GM19099 (cell line): ENCODE measurements around the gene GMCL1.

ENCODE experiments used
- POLR2A ChIP-seq: IDR thresholded peaks from 3 replicates; pipeline ENCODE4 v1.6.1; 2011; ENCODE audit warnings: low read depth; ENCODE audit not compliant: insufficient read length; ENCODE audit errors: extremely low read depth

The GMCL1 gene

DNA sequence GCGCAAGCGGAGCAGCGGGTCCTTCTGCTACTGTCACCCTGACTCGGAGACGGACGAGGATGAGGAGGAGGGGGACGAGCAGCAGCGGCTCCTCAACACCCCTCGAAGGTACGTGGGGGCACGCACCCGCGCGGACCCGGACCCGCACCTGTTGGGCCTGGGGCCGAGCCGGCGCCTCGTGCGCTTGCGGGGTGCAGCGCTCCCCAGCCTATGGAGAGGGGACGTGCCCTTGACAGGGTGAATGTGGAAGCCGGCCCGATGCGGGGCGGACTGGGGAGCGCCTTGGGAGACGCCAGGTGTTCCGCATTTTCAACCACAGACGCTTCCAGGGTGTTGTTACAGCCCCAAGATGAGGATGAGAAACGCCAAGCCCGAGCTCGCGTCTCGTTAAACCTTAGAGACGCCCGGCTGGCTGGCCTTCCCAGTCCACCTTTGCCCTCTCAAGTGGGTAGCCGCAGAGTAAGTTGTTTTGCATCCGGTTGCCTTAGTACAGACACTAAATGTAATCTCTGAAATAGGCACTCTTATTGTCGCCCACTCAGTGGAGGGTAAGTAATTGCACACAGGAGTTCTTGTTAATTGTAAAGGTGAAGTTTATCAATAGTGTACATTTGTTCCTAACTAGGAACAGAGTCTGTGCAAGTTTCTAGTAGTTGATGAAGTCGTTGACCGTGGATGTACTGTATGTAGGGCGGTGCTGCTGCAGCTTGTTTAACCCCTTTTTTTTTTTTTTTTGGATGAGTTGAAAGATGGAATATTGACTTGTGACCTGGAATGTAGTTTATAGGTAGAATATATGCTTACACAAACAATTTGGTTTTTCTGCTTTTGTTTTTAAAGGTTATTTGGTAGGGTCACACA, 815 bp downstream of the GMCL1 start:
- TF ChIP-seq POLR2A, result no peak

- no peak for TF ChIP-seq POLR2A
Observed at GRCh38 chr2:69831354-69831905, 2.0 kb downstream of the GMCL1 start.

- TF ChIP-seq POLR2A, result no peak
Observed at GRCh38 chr2:69833752-69834151, 4.3 kb downstream of the GMCL1 start.

- no peak for TF ChIP-seq POLR2A
Observed at GRCh38 chr2:69835666-69836065, 6.2 kb downstream of the GMCL1 start.

DNA sequence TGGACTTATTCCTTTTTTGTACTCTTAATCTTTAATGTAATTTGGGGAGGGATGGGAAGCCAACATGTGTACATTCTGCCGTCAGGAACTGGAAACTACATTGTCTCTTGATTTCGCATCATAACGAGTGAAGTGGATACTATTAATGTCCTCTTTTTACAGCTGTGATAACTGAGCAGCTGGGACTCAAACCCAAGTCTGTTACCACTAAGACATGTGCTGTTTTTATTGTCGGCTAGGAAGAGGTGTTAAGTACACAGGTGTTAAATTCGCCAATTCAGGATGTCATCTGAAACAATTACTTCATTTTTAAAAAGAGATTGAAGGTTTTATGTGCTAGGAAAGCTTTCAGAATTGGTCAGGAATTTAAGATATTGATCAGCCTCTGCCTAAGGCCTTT, 6.9 kb downstream of the GMCL1 start:
- TF ChIP-seq POLR2A, result no peak

DNA sequence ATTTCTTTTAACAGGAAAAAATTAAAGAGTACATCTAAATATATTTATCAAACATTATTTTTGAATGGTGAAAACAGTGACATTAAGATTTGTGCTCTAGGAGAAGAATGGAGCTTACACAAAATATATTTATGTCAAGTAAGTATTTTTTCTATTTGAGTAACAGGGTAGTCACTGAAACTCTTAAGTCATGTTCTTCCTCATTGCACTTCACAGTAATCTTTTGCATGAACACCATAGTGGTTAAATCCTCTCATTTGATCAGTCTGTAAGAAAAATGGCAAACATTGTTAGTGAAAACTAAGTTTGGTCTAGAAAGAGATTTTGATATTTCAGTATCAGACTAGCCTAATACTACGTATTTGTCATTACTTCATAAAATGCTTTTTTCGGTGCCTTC, 8.1 kb downstream of the GMCL1 start:
- no peak for TF ChIP-seq POLR2A

- no peak for TF ChIP-seq POLR2A
Observed at GRCh38 chr2:69843993-69844392, 14.5 kb downstream of the GMCL1 start.

DNA sequence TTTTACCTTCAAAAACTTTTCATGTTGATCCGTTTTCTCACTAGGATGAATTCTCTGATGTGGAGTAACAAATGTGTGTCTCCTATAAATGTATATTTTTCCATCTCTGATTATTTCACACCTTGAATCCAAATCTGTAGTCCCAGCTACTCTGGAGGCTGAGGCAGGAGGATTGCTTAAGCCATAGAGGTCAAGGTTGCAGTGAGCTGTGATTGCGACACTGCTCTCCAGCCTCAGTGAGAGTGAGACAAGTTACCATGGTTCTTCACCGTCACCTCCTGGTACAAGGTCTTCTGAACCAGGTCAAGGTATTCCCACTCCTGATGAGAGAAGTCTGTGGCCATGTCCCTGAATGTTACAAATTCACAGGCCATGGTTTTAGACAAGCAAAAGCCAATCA, 15.1 kb downstream of the GMCL1 start:
- TF ChIP-seq POLR2A, result no peak

GRCh38 chr2:69846182-69847067, 17.0 kb downstream of the GMCL1 start:
- TF ChIP-seq POLR2A, result no peak

DNA sequence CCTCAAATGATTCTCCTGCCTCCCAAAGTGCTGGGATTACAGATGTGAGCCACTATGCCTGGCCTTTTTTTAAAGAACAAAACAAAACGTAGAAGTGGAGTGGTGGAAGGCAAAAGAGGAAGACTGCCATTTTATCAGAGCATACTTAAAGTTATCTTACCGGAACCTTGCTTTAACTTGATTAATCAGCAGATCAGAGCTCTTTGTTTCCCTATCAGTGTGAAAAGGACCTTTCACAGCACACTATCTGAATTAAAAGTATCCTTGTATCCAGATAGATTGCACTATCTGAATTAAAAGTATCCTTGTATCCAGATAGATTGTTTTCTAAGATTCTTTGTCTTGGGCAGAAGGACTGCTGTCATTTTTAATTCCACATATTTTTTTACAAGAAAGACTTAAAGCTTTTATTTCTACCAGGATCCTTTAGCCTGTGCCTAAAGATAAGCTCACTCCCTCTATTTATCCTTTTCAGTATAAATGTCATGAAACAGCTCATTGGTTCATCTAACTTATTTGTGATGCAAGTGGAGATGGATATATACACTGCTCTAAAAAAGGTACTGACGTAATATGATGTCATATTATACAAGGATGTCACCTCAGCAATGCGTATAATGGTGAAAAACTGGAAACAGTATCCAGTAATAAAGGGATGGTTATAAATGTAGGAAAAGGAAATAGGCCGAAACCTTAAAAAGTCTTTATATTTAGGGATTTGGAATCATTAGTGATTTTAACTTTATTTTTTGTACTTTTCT, 17.8 kb downstream of the GMCL1 start:
- no peak for TF ChIP-seq POLR2A

- TF ChIP-seq POLR2A, result no peak
Observed at GRCh38 chr2:69848186-69848790, 18.8 kb downstream of the GMCL1 start.

GRCh38 chr2:69858261-69858660, 28.8 kb downstream of the GMCL1 start:
- no peak for TF ChIP-seq POLR2A

DNA sequence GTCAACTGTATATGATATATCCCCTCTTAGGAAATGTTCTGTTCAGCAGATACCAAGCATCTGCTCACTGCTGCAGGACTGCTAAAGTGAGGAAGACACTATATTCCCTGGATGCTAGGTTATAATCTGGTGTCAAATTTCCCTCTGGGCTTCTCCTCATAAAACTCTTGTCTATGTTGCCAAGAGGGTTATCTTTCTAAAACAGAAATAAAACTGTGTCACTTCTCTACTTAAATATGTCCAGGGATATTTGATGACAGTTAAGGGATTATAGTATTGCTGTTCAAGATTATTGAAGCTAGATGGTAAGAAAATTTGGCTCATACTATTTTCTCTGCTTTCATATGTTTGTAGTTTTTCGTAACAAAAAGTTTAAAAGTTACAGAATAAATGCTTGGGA, 33.8 kb downstream of the GMCL1 start:
- TF ChIP-seq POLR2A, result no peak

DNA sequence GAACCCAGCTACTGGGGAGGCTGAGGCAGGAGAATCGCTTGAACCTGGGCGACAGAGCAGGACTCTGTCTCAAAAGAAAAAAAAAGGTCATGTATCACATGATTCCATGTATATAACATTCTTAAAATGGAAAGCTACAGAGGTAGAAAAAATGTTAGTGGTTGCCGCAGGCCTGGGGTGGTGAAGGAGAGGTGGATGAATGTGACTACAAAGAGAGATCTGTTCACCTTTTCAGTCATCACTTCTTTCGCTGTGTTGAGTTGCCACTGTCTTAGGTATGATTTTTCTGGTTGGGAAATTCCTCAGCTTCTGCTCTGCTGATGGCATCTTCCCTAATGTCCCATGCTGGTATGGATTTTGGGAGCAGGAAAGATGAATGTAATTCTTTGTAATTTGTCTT, 59.0 kb downstream of the GMCL1 start:
- TF ChIP-seq POLR2A, result no peak

DNA sequence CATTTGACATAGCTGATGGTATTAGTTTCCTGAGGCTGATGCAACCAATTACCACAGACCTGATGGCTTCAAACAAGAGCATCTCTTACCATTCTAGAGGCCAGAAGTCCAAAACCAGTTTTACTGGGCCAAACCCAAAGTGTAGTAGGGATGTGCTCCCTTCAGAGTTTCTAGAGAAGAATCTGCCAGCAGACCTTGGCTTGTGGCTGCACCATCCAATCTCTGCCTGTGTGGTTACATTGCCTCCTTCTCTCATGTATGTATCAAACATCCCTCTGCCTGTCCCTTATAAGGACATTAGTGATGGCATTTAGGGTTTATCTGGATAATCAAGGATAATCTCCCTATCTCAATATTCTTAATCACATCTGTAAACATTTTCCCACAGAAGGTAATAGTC, 59.8 kb downstream of the GMCL1 start:
- TF ChIP-seq POLR2A, result no peak

GRCh38 chr2:69890881-69891280, 61.4 kb downstream of the GMCL1 start:
- no peak for TF ChIP-seq POLR2A
